DLD1 (cell line): ENCODE data around the gene MLANA.

ENCODE experiments used
- in situ Hi-C: cut with HindIII; loops from 2 replicates; pipeline ENCODE4 v1.10.0; 2017; ENCODE audit warnings: low sequenced_read_pairs

Gene MLANA

DNA sequence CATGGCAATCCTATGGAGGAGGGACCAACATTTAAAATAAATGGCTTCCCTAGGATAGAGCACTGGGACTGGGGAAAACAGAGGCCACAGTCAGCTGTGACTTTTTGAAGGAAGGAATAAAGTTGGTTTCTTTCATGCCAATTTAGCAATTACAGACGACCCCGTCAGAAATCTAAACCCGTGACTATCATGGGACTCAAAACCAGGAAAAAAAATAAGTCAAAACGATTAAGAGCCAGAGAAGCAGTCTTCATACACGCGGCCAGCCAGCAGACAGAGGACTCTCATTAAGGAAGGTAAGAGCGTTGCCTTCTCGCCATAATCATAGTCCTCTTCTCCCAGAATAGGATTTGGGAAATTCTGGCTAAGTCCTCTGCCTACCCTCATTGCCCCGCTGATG is at the start of gene MLANA:
TSS of gene MLANA (plus strand) at position 249 of the 400 bp plus-strand sequence. CDS start 1,586 bp downstream, outside the sequence.
- in situ Hi-C loops: no loop called here

- in situ Hi-C loops: no loop called here
These were observed 48.7 kb upstream of the MLANA start for GRCh38 chr9:5841771-5842573.

- in situ Hi-C loops: no loop called here
These were observed 47.5 kb upstream of the MLANA start for GRCh38 chr9:5842929-5843793.

GRCh38 chr9:5843794-5844471 is 46.8 kb upstream of the MLANA start:
- in situ Hi-C loops: no loop called here

GRCh38 chr9:5845157-5845531 is 45.5 kb upstream of the MLANA start:
- in situ Hi-C loops: no loop called here

- in situ Hi-C loops: no loop called here
These were observed 44.6 kb upstream of the MLANA start for GRCh38 chr9:5846096-5846495.

GRCh38 chr9:5846501-5846921 is 44.2 kb upstream of the MLANA start:
- in situ Hi-C loops: no loop called here

DNA sequence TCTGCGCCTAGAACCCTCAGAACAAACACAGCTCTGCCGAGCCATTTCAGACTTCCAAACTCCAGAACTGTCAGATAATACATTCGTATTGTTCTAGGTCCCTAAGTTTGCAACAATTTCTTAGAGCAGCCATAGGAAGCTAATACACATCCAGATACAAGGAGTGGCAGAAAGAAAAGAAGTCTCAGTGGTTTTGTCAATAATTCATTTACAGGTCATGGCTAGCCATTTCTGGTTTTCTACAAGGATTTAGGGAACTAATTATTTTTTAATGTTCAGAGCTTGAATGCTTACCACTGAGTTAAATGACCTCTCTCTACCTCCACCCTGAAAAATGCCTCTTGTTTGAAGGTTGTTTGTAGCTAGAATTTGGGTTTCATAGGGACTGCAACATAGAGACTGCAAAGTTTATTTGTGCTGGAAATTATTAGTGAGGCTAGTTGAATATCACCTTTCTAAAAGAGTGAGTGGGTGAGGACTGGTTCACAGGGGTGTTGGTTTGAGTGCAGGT is 42.3 kb upstream of the MLANA start:
- in situ Hi-C loops: no loop called here

DNA sequence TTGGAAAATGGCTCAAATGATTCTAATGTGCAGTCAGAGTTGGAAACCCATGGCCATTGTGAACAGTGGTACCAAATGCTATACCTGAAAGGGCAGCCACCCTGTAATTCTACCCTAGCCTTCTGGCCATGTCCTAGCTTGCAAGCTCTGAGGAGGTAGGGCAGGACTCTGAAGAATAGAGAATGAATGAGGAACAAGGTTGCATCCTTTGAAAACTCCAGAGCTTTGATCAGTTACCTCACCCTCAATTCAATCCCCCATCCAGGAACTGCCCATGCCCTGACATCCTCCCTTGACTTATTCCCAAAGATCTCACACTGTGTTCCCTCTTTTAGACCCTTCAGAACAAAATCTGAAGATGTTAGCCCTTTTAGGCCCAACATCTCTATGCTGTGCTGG is 40.0 kb upstream of the MLANA start:
- in situ Hi-C loops: no loop called here

DNA sequence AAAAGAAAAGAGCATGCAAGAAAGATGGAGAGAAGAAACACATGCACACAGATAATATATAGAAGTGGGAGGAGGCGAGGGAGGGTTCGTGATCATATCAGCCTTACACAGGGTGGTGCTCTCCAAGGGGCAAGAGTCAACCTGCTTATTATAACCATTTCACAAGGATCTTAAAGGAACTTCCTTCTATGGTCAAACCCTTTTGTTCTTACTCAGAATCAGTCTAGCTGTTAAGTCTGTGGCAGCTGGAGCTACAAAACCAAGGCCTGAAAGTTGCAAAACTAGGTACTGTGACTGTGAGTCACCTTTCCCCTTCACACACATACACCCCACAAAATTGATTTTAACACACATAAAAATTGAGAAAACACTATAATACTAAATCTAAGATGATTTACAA is 39.2 kb upstream of the MLANA start:
- in situ Hi-C loops: no loop called here

- in situ Hi-C loops: no loop called here
These were observed 37.7 kb upstream of the MLANA start for GRCh38 chr9:5852987-5853386.

GRCh38 chr9:5853617-5854016 is 37.1 kb upstream of the MLANA start:
- in situ Hi-C loops: no loop called here

GRCh38 chr9:5854063-5854790 is 36.5 kb upstream of the MLANA start:
- in situ Hi-C loops: no loop called here

DNA sequence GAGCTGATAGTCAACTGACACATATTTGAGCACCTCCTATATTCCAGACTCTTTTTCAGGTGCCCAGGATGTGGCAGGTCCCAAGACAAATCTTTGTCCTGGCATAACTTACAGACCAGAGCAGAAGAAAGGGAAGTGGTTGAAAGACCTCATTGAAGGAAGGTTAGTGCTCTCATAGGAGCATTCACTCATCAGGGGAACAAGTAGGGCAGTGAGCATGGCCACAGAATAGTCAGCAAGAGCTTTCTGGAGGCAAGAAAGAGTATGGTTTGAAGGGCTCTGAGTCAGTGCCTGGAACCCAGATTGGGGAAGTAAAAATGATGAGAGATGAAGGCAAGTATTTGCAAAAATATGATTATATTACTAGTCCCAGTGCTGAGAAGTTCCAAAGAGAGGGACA is 32.8 kb upstream of the MLANA start:
- in situ Hi-C loops: no loop called here

- in situ Hi-C loops: no loop called here
These were observed 31.9 kb upstream of the MLANA start for GRCh38 chr9:5858833-5859232.

GRCh38 chr9:5863092-5863746 is 27.5 kb upstream of the MLANA start:
- in situ Hi-C loops: no loop called here

- in situ Hi-C loops: no loop called here
These were observed 26.2 kb upstream of the MLANA start for GRCh38 chr9:5864446-5864845.

GRCh38 chr9:5866272-5866671 is 24.4 kb upstream of the MLANA start:
- in situ Hi-C loops: no loop called here

DNA sequence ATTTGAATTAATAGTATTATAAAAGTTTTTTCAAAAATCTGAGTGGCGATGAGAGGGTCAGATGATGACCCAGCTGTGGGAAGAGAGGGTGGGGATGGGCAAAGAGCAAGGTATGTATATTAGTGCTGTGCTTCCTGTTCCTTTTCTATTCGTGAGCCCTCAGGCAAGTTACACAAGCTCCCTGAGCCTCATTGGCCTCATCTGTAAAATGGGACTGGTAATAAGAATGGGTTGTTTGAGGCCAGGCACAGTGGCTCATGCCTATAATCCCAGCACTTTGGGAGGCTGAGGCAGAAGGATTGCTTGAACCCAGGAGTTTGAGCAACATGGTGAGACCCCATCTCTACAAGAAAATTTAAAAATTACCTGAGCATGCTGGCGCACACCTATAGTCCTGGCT is 24.0 kb upstream of the MLANA start:
- in situ Hi-C loops: no loop called here

DNA sequence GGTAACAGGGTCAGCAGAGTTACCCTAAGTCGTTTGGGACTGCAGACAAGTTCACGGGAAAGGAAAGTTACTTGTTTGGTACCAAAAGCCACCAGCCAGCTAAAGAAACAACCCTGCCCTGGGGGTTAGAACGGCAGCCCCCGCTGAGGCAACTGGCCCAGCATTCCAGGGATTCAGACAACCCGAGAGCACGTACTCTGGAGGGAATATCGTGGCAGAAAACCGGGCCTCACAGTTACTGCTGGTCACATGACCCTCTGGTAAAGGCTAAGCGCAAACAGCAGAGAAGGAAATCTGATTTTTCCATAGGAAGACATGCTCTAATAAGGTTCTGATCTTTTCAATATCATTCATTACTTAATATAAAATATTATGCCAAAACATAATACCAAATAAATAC is 22.5 kb upstream of the MLANA start:
- in situ Hi-C loops: no loop called here
